Endothelial cell of umbilical vein (primary cell): Measurements from ENCODE around the gene COMT. TPM values are rescaled to one million over a fixed set of nuclear protein-coding genes. Genes with fewer than 3 reads are reported as not detected.

Experiments used
- BruUV-seq: library from RNA; stranded (reverse); fragments of 400-500 nt; replicated peaks from 2 replicates; lab custom pipeline; 2021; lab: Mats Ljungman, UMichigan
- CTCF ChIA-PET: fragments of 300-600, 350-600 bp; sonication (Branson Sonifier 250); formaldehyde crosslinking; loops from one replicate; lab custom pipeline; 2021; ENCODE audit warnings: antibody characterized with exemption, inconsistent platforms; lab: Charles Lee
- POLR2A ChIA-PET: fragments of 300-600, 350-600 bp; sonication (Branson Sonifier 250); formaldehyde crosslinking; loops from one replicate; lab custom pipeline; 2021; ENCODE audit warnings: antibody characterized with exemption, inconsistent platforms; lab: Charles Lee
- DNase-seq: peaks from one replicate; pipeline ENCODE4 v3.0.0-alpha.2; 2011; ENCODE audit warnings: low read depth, low spot score
- FAIRE-seq: peaks from 2 replicates; lab custom pipeline; 2011; peaks lifted over from hg19 to GRCh38; lab: Jason Lieb, UNC
- H2AFZ ChIP-seq: 2 replicates; pipeline ENCODE4 v1.6.0; 2012; ENCODE audit warnings: low read depth, low read length, control low read depth, inconsistent platforms
- H3K27ac ChIP-seq: 2 replicates; pipeline ENCODE4 v1.5.1; 2011; ENCODE audit warnings: low read depth, mild to moderate bottlenecking, control low read depth, low read length, moderate library complexity; ENCODE audit not compliant: insufficient read depth
- H3K27me3 ChIP-seq, 2 experiments: 2 replicates each; pipeline versions ENCODE4 v1.6.0 to v1.6.1; 2011; ENCODE audit warnings: low read length in 2 of 2, mixed read lengths in 1 of 2; ENCODE audit not compliant: control insufficient read depth in 2 of 2, insufficient read depth in 2 of 2
- H3K36me3 ChIP-seq, 2 experiments: 2 replicates in 1 of 2; 3 replicates in 1 of 2; pipeline ENCODE4 v1.5.1; 2011; ENCODE audit warnings: low read length in 2 of 2, mild to moderate bottlenecking in 1 of 2, moderate library complexity in 1 of 2; ENCODE audit not compliant: control insufficient read depth in 2 of 2, insufficient read depth in 2 of 2; ENCODE audit errors: extremely low read depth in 1 of 2
- H3K4me1 ChIP-seq: 3 replicates; pipeline ENCODE4 v1.5.1; 2011; ENCODE audit warnings: mild to moderate bottlenecking, low read length; ENCODE audit not compliant: control insufficient read depth, insufficient read depth; ENCODE audit errors: extremely low read depth
- H3K4me2 ChIP-seq: 2 replicates; pipeline ENCODE4 v1.6.1; 2011; ENCODE audit warnings: low read length, control low read depth, mixed read lengths; ENCODE audit not compliant: insufficient read depth
- H3K4me3 ChIP-seq, 3 experiments: fragments of 200-600 bp in 1 of 3; sonication (generic), shearing (Covaris generic) in 1 of 3; replicated peaks in 1 of 3; 2 replicates each; pipeline ENCODE4 v1.5.1; 2011 to 2016; ENCODE audit warnings: control low read depth in 3 of 3, low read length in 3 of 3, mild to moderate bottlenecking in 2 of 3, inconsistent platforms in 1 of 3, low read depth in 1 of 3, moderate library complexity in 1 of 3; ENCODE audit not compliant: insufficient read depth in 1 of 3
- H3K79me2 ChIP-seq: 2 replicates; pipeline ENCODE4 v1.6.0; 2012; ENCODE audit warnings: low read length, inconsistent platforms; ENCODE audit not compliant: control insufficient read depth, insufficient read depth
- H3K9ac ChIP-seq: replicated peaks from 2 replicates; pipeline ENCODE3; 2011; ENCODE audit warnings: low read length, control low read depth; ENCODE audit not compliant: insufficient read depth; ENCODE audit errors: extremely low read depth
- H3K9me1 ChIP-seq: replicated peaks from 3 replicates; pipeline ENCODE4 v1.6.0; 2011; ENCODE audit warnings: mild to moderate bottlenecking, low read length; ENCODE audit not compliant: control insufficient read depth, insufficient read depth; ENCODE audit errors: extremely low read depth
- H3K9me3 ChIP-seq: replicated peaks from 2 replicates; pipeline ENCODE4 v1.5.1; 2012; ENCODE audit warnings: low read length, inconsistent platforms; ENCODE audit not compliant: control insufficient read depth, insufficient read depth
- H4K20me1 ChIP-seq: replicated peaks from 2 replicates; pipeline ENCODE3; 2011; ENCODE audit warnings: mild to moderate bottlenecking, low read length; ENCODE audit not compliant: control insufficient read depth, insufficient read depth; ENCODE audit errors: extremely low read depth
- CTCF ChIP-seq, 2 donors: IDR thresholded peaks; 1 replicate in 1 of 2; 2 replicates in 1 of 2; pipeline ENCODE4 v1.5.1; 2011; ENCODE audit warnings: low read length in 2 of 2, mild to moderate bottlenecking in 2 of 2, moderate library complexity in 2 of 2, control low read depth in 1 of 2, inconsistent platforms in 1 of 2, low read depth in 1 of 2; ENCODE audit not compliant: insufficient read depth in 1 of 2; ENCODE audit errors: extremely low read depth in 1 of 2
- EZH2 ChIP-seq: IDR thresholded peaks from 2 replicates; pipeline ENCODE4 v1.6.1; 2012; ENCODE audit warnings: borderline replicate concordance, low read depth, mild to moderate bottlenecking, moderate library complexity, low read length, inconsistent platforms; ENCODE audit not compliant: severe bottlenecking
- FOS ChIP-seq: IDR thresholded peaks from 2 replicates; pipeline ENCODE4 v1.6.1; 2011; ENCODE audit warnings: mild to moderate bottlenecking, low read length, moderate library complexity, borderline replicate concordance; ENCODE audit not compliant: insufficient read depth
- GATA2 ChIP-seq: IDR thresholded peaks from 2 replicates; pipeline ENCODE4 v1.7.0; 2011; ENCODE audit warnings: low read depth, mild to moderate bottlenecking, moderate library complexity, mixed read lengths, low read length; ENCODE audit not compliant: insufficient read length, insufficient read depth
- MYC ChIP-seq: IDR thresholded peaks from one replicate; pipeline ENCODE4 v1.6.1; 2011; ENCODE audit warnings: mild to moderate bottlenecking, low read depth, low read length
- POLR2A ChIP-seq: IDR thresholded peaks from 2 replicates; pipeline ENCODE4 v1.6.1; 2012; ENCODE audit warnings: low read depth, mild to moderate bottlenecking, control low read depth, low read length
- POLR2AphosphoS5 ChIP-seq: IDR thresholded peaks from 2 replicates; pipeline ENCODE4 v1.6.1; 2012; ENCODE audit warnings: low read depth, mild to moderate bottlenecking, control low read depth, low read length, moderate library complexity; ENCODE audit not compliant: insufficient read depth
- dilution Hi-C: fragments of 300-500 bp; cut with MboI; formaldehyde crosslinking; loops from one replicate; pipeline ENCODE4 v1.15.0; 2019; ENCODE audit warnings: low sequenced_read_pairs; ENCODE audit not compliant: extremely low pct_ligation_motif_present
- intact Hi-C: fragments of 100-400 bp; cut with micrococcal nuclease; formaldehyde crosslinking; loops from one replicate; pipeline ENCODE4 v1.10.0; 2022
- polyA plus RNA-seq, 4 experiments: library from polyadenylated mRNA; depleted of rRNA in 3 of 4; stranded (reverse) in 3 of 4; unstranded in 1 of 4; fragments of >200 nt; gene quantifications; 2 replicates each; pipeline versions ENCODE4 v1.2.1 to v1.2.3, GENCODE V29; 2011 to 2012; ENCODE audit warnings: missing spikeins in 1 of 4
- total RNA-seq: library from RNA; stranded (reverse); gene quantifications from 2 replicates; pipeline ENCODE4 v1.2.3, GENCODE V29; 2021
- TF ChIP-seq, protein P1 (sequence below): IDR thresholded peaks from 2 replicates; pipeline ENCODE4 v1.6.1; 2011; ENCODE audit not compliant: insufficient read depth, insufficient read length

The COMT gene
- total and polyA plus RNA-seq, 2 donors (not counting 3 experiments of a cell fraction or from before 2014, with no cell fraction given), result 221 to 537 TPM

DNA sequence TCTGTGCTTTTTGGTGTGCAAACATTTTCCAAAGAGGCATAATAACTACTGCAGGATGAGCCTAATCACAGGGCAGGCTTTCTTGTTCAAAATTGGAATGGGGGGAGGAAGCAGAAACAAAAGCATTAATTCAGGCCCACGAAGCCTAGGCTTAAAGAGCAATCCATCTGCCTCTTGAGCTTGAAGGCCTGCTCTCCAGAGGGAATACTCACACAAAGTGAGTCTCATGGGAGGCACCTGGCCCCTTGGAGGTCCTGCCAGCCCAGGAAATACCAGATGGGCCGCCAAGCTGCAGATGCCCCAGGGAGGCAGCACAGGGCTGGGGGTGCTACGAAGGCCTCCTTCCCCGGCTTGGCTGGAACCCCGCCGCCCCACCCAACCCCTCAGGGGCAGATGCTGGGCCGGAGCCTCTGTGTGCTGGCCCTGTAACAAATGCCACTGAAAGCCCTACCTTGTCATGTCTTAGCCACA, 39.3 kb upstream of the COMT start:
- dilution Hi-C loops (no loop called here), intact Hi-C loops (no loop called here)
- BruUV-seq, result no TSS peak
- H3K27me3 ChIP-seq, result no peaks in the 10 kb centered on the region
- H3K9me3 ChIP-seq, result no peaks in the 10 kb centered on the region
- TF ChIP-seq, protein P1, sequence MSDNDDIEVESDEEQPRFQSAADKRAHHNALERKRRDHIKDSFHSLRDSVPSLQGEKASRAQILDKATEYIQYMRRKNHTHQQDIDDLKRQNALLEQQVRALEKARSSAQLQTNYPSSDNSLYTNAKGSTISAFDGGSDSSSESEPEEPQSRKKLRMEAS, result no peak
- TF ChIP-seq CTCF (IDR thresholded peaks at IDR 0.05; ENCODE audit: extremely low read depth in 1 of 2, insufficient read depth in 1 of 2, low read depth in 1 of 2, low read length in 2 of 2) (no peak), EZH2 (no peak), FOS (no peak), MYC (no peak)
- H4K20me1 ChIP-seq, result no peaks in the 10 kb centered on the region
- no peak overlapping the region for H3K9ac ChIP-seq
- H3K27ac ChIP-seq, result no peak overlapping the region
- no peaks in the 10 kb centered on the region for H3K79me2 ChIP-seq
- ChIA-PET POLR2A (no interaction called here), CTCF (interaction anchor here (1.6 to 6.5 kb wide), 3 partner anchors 8 to 171 kb away, joined by 6 to 51 read pairs (median 13); no protein-coding TSS in a partner anchor)
- DNase-seq (no peak), FAIRE-seq (no peak)
- H3K4me3 ChIP-seq, result no peak overlapping the region
- peaks cover 0 to 6% of the 10 kb centered on the region in 2 experiments for H3K36me3 ChIP-seq
- no peak overlapping the region for H2AFZ ChIP-seq
- H3K4me1 ChIP-seq, result no peaks in the 10 kb centered on the region
- no peak overlapping the region for H3K4me2 ChIP-seq
- no peaks in the 10 kb centered on the region for H3K9me1 ChIP-seq

DNA sequence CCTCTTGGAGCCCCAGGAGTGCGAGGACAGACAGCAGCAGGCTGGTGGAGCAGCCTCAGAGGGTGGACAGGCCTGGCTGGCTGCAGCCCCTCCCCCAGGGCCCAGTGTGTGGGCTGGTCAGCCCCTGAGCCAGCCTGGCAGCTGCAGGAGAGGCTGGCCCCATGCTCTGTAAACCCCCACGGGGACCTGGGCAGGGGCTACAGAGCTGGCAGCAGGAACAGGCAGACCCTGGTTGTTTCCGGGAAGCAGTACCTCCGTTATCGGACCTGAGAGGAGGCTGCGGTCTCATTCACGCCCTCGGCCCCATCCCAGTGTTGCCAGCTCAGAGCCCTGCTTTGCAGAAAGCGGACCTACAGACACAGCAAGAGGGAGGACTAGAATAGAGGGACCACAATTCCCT, 38.5 kb upstream of the COMT start:
- Histone ChIP-seq H3K9me3 (no peaks in the 10 kb centered on the region), H3K27me3 (no peaks in the 10 kb centered on the region), H3K4me2 (no peak overlapping the region), H3K9me1 (no peaks in the 10 kb centered on the region), H4K20me1 (no peaks in the 10 kb centered on the region), H3K27ac (no peak overlapping the region), H3K4me3 (no peak overlapping the region), H3K36me3 (peaks cover 0 to 6% of the 10 kb centered on the region in 2 experiments), H3K79me2 (no peaks in the 10 kb centered on the region), H2AFZ (no peak overlapping the region), H3K4me1 (no peaks in the 10 kb centered on the region), H3K9ac (no peak overlapping the region)
- no TSS peak for BruUV-seq
- FAIRE-seq (no peak), DNase-seq (no peak)
- dilution Hi-C loops (no loop called here), intact Hi-C loops (no loop called here)
- TF ChIP-seq, protein P1, result no peak
- TF ChIP-seq EZH2 (no peak), POLR2AphosphoS5 (no peak), CTCF (IDR thresholded peaks at IDR 0.05; ENCODE audit: extremely low read depth in 1 of 2, insufficient read depth in 1 of 2, low read depth in 1 of 2, low read length in 2 of 2) (no peak), POLR2A (no peak), GATA2 (no peak), FOS (no peak), MYC (no peak)
- ChIA-PET POLR2A (no interaction called here), CTCF (interaction anchor here (1.6 to 6.5 kb wide), 2 partner anchors 147 to 172 kb away, joined by 6 to 51 read pairs; no protein-coding TSS in a partner anchor)
